ENCODE results near the gene RASSF6.

GRCh38 chr4:73541251-73541650, 79.0 kb downstream of the RASSF6 start:
- TF ChIP-seq REST (IDR thresholded peaks at IDR 0.05; ENCODE audit: low read depth, low read length) (no peak), CTCF (IDR thresholded peaks at IDR 0.05) (no peak), SMC3 (IDR thresholded peaks at IDR 0.05; ENCODE audit: low read depth, low read length) (no peak), MAX (IDR thresholded peaks at IDR 0.05; ENCODE audit: low read depth) (no peak), TAF1 (IDR thresholded peaks at IDR 0.05; ENCODE audit: borderline replicate concordance, low read depth, low read length) (no peak), POLR2AphosphoS5 (IDR thresholded peaks at IDR 0.05; ENCODE audit: low read depth, low read length) (no peak), RXRA (IDR thresholded peaks at IDR 0.05; ENCODE audit: borderline replicate concordance, low read depth) (no peak), USF2 (IDR thresholded peaks at IDR 0.05; ENCODE audit: borderline replicate concordance, low read depth, low read length) (no peak), NFIC (IDR thresholded peaks at IDR 0.05; ENCODE audit: borderline replicate concordance) (no peak), PBX3 (IDR thresholded peaks at IDR 0.05) (no peak), RAD21 (IDR thresholded peaks at IDR 0.05; ENCODE audit: low read length) (no peak)
